ENCODE measurements around the gene OR6S1.

GRCh38 chr14:20623798-20624197, 17.7 kb downstream of the OR6S1 start:
- TF ChIP-seq CTCF (IDR thresholded peaks at IDR 0.05) (no peak), POLR2A (IDR thresholded peaks at IDR 0.05) (no peak)
